B cell (primary cell): ENCODE results near the gene NPHP4. TPM values are rescaled to one million over a fixed set of nuclear protein-coding genes. Genes with fewer than 3 reads are reported as not detected.

Experiments used
- ATAC-seq: fragments of 200-7000 bp; cut with Tn5 transposase; one replicate; pipeline ENCODE4 v1.10.0; 2021; ENCODE audit warnings: low read depth, mild to moderate bottlenecking, moderate number of reproducible peaks, moderate library complexity
- CTCF ChIA-PET: fragments of 350-600 bp; sonication (Branson Sonifier 250); formaldehyde crosslinking; loops from one replicate; lab custom pipeline; 2021; ENCODE audit warnings: antibody characterized with exemption, inconsistent platforms; lab: Charles Lee
- POLR2A ChIA-PET: fragments of 350-600 bp; sonication (Branson Sonifier 250); formaldehyde crosslinking; loops from one replicate; lab custom pipeline; 2021; ENCODE audit warnings: antibody characterized with exemption; lab: Charles Lee
- DNase-seq: peaks from one replicate; pipeline ENCODE4 v3.0.0; 2013
- H2AFZ ChIP-seq: 2 replicates; pipeline ENCODE4 v1.6.1; 2012; ENCODE audit warnings: mild to moderate bottlenecking, low read depth, low read length; ENCODE audit not compliant: insufficient read depth, poor library complexity, severe bottlenecking
- H3K27ac ChIP-seq, 2 donors: 1 replicate in 1 of 2; 2 replicates in 1 of 2; pipeline ENCODE4 v1.5.1; 2012 to 2013; ENCODE audit warnings: low read length in 2 of 2, mild to moderate bottlenecking in 2 of 2, moderate library complexity in 1 of 2
- H3K27me3 ChIP-seq, 4 experiments: fragments of 200-600 bp in 1 of 4; sonication (generic) in 1 of 4; replicated peaks in 1 of 4; 1 replicate in 2 of 4; 2 replicates in 2 of 4; pipeline versions ENCODE4 v1.6.1 to v1.7.0; 2013 to 2016; ENCODE audit warnings: low read length in 3 of 4, mild to moderate bottlenecking in 2 of 4, mixed read lengths in 1 of 4, moderate library complexity in 1 of 4; ENCODE audit not compliant: insufficient read depth in 4 of 4, control insufficient read depth in 3 of 4; ENCODE audit errors: control extremely low read depth in 1 of 4
- H3K36me3 ChIP-seq, 2 experiments: replicated peaks in 1 of 2; 1 replicate in 1 of 2; 2 replicates in 1 of 2; pipeline versions ENCODE4 v1.6.1 to v1.7.1; 2013; ENCODE audit warnings: low read length in 1 of 2; ENCODE audit not compliant: insufficient read depth in 2 of 2, control insufficient read depth in 1 of 2; ENCODE audit errors: control extremely low read depth in 1 of 2, extremely low read depth in 1 of 2
- H3K4me1 ChIP-seq, 2 donors: fragments of 200-600 bp in 1 of 2; sonication (generic) in 1 of 2; 1 replicate in 1 of 2; 2 replicates in 1 of 2; pipeline versions ENCODE4 v1.5.1 to v1.6.1; 2013 to 2017; ENCODE audit warnings: low read length in 2 of 2; ENCODE audit not compliant: control insufficient read depth in 2 of 2, insufficient read depth in 2 of 2
- H3K4me2 ChIP-seq: replicated peaks from 2 replicates; pipeline ENCODE3; 2012; ENCODE audit warnings: mild to moderate bottlenecking, low read depth, low read length; ENCODE audit not compliant: poor library complexity, severe bottlenecking
- H3K4me3 ChIP-seq, 5 experiments: fragments of 200-600 bp in 1 of 5; sonication (generic) in 1 of 5; 1 replicate in 3 of 5; 2 replicates in 2 of 5; pipeline versions ENCODE4 v1.5.1 to v1.7.0; 2011 to 2016; ENCODE audit warnings: low read length in 4 of 5, mild to moderate bottlenecking in 4 of 5, low read depth in 2 of 5, control low read depth in 1 of 5, moderate library complexity in 1 of 5; ENCODE audit not compliant: insufficient read depth in 1 of 5; ENCODE audit errors: control extremely low read depth in 1 of 5, extremely low read depth in 1 of 5
- H3K79me2 ChIP-seq: fragments of 200-600 bp; sonication (generic); one replicate; pipeline ENCODE4 v1.6.0; 2016; ENCODE audit warnings: low read length; ENCODE audit not compliant: control insufficient read depth, insufficient read depth
- H3K9ac ChIP-seq: fragments of 200-600 bp; sonication (generic); 2 replicates; pipeline ENCODE4 v1.6.1; 2017; ENCODE audit warnings: mild to moderate bottlenecking, low read length, moderate library complexity
- H3K9me3 ChIP-seq, 3 donors: one replicate each; pipeline versions ENCODE4 v1.6.1 to v1.7.1; 2013; ENCODE audit warnings: low read length in 2 of 3; ENCODE audit not compliant: control insufficient read depth in 2 of 3, insufficient read depth in 1 of 3; ENCODE audit errors: control extremely low read depth in 1 of 3
- H4K20me1 ChIP-seq: 2 replicates; pipeline ENCODE4 v1.6.0; 2012; ENCODE audit warnings: mild to moderate bottlenecking, low read length; ENCODE audit not compliant: insufficient read depth, control insufficient read depth, poor library complexity, severe bottlenecking
- H3K27ac Mint-ChIP-seq: one replicate; pipeline ENCODE4 v1.8.0; 2021; ENCODE audit warnings: mixed read lengths
- H3K27me3 Mint-ChIP-seq: one replicate; pipeline ENCODE4 v1.8.0; 2021; ENCODE audit warnings: mixed read lengths
- H3K4me1 Mint-ChIP-seq: one replicate; pipeline ENCODE4 v1.8.0; 2021; ENCODE audit warnings: mixed read lengths
- H3K4me3 Mint-ChIP-seq: one replicate; pipeline ENCODE4 v1.8.0; 2021; ENCODE audit warnings: mixed read lengths
- H3K9me3 Mint-ChIP-seq: one replicate; pipeline ENCODE4 v1.8.0; 2022; ENCODE audit warnings: mixed read lengths; ENCODE audit not compliant: insufficient read depth
- EZH2 ChIP-seq: IDR thresholded peaks from 2 replicates; pipeline ENCODE4 v1.6.1; 2012; ENCODE audit warnings: borderline replicate concordance, low read depth, mild to moderate bottlenecking, moderate library complexity, low read length; ENCODE audit not compliant: insufficient read depth, poor library complexity, severe bottlenecking
- WGBS: methylation state at CpG from one replicate; pipeline ENCODE4 v1.1.5; 2013; ENCODE audit warnings: missing lambda C conversion rate; ENCODE audit not compliant: insufficient coverage; 5-methylcytosine and 5-hydroxymethylcytosine counted together
- intact Hi-C: fragments of 100-400 bp; cut with micrococcal nuclease; formaldehyde crosslinking; loops from one replicate; pipeline ENCODE4 v1.10.0; 2022
- polyA plus RNA-seq: library from polyadenylated mRNA; depleted of rRNA; stranded (reverse); fragments of >200 nt; gene quantifications from 2 replicates; pipeline ENCODE4 v1.2.3, GENCODE V29; 2012
- total RNA-seq, 2 donors: library from RNA; stranded (reverse); fragments of 120-200 nt in 1 of 2; gene quantifications; 1 replicate in 1 of 2; 2 replicates in 1 of 2; pipeline versions ENCODE4 v1.2.3 to v1.2.4, GENCODE V29; 2013 to 2022
- TF ChIP-seq, protein P1 (sequence below): fragments of 200-600 bp; IDR thresholded peaks from one replicate; pipeline ENCODE4 v1.8.0; 2022; ENCODE audit warnings: antibody characterized with exemption, mild to moderate bottlenecking

The NPHP4 gene
- total and polyA plus RNA-seq, 2 donors (not counting 1 experiment from before 2014, with no cell fraction given), result 6.5 to 14.8 TPM

DNA sequence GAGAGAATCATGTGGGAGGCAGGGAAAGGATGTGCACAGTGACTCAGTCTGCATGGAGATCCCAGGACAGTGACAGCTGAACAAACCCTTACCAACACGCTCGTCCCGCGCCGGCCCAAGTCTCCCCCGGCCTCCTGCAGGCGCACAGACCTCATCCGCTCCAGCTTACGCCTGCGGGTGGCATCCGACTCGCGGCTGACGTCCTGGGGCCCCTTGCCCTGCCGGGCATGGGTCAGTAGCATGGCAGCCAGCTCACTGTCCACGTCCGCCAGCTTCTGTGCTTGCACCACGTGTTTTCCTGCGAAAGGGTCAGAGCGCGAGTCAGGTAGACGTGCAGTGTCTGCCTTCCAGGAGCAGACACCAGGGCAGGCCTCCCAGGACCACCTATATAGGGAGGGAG lies 115.2 kb downstream of the NPHP4 start:
- intact Hi-C loops, result no loop called here
- Histone ChIP-seq H3K9ac (no peak overlapping the region), H2AFZ (no peak overlapping the region), H3K9me3 (peaks cover 0 to 18% (median 0%) of the 10 kb centered on the region in 3 donors), H3K27me3 (no peaks in the 10 kb centered on the region), H3K79me2 (no peaks in the 10 kb centered on the region), H3K27ac (no peak overlapping the region), H3K4me2 (no peak overlapping the region), H4K20me1 (no peaks in the 10 kb centered on the region), H3K4me1 (no peaks in the 10 kb centered on the region), H3K4me3 (no peak overlapping the region), H3K36me3 (no peaks in the 10 kb centered on the region)
- DNase-seq (no peak), ATAC-seq (no peak)
- no peak for TF ChIP-seq EZH2
- TF ChIP-seq, protein P1, sequence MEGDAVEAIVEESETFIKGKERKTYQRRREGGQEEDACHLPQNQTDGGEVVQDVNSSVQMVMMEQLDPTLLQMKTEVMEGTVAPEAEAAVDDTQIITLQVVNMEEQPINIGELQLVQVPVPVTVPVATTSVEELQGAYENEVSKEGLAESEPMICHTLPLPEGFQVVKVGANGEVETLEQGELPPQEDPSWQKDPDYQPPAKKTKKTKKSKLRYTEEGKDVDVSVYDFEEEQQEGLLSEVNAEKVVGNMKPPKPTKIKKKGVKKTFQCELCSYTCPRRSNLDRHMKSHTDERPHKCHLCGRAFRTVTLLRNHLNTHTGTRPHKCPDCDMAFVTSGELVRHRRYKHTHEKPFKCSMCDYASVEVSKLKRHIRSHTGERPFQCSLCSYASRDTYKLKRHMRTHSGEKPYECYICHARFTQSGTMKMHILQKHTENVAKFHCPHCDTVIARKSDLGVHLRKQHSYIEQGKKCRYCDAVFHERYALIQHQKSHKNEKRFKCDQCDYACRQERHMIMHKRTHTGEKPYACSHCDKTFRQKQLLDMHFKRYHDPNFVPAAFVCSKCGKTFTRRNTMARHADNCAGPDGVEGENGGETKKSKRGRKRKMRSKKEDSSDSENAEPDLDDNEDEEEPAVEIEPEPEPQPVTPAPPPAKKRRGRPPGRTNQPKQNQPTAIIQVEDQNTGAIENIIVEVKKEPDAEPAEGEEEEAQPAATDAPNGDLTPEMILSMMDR, result no peak
- peaks cover 7% of the 10 kb centered on the region for H3K9me3 Mint-ChIP-seq
- WGBS, result 93% methylated on average over 21 of the region's 22 CpGs
- CTCF ChIA-PET, result interaction anchor here (0.5 kb wide), 1 partner anchor 79 kb away, joined by 3 read pairs; no protein-coding TSS in a partner anchor
- POLR2A ChIA-PET, result no interaction called here
- no peaks in the 10 kb centered on the region for H3K4me1 Mint-ChIP-seq
- H3K27me3 Mint-ChIP-seq, result no peaks in the 10 kb centered on the region
- no peak overlapping the region for H3K27ac Mint-ChIP-seq
- H3K4me3 Mint-ChIP-seq, result no peak overlapping the region

DNA sequence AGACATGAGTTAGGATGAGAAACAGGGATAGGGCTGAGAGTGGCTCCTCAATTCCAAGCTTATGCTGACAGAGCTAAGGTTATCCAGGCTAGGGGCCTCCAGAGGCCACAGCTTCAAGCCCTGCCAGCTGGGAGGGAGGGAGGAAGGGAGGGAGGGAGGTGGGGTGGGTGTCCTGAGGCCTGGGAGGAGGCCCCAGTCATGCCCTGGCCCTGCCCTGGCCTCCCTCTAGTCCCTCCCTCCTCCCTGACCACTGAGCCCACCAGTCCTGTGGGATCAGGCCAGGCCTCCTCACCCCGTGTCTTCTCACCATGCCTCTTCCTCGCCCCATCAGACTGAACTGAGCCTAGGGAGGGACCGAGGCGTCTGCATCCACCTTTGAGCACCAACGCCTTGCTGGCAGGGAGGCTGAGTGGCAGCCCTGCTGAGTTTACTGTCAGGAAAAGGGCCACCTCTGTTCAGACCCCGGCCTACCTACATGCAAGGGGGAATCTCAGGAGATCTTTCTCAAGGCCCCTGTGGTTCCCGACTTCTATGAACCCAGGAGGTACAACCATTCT lies 116.1 kb downstream of the NPHP4 start:
- H3K27ac Mint-ChIP-seq, result no peak overlapping the region
- intact Hi-C loops, result no loop called here
- H3K4me1 ChIP-seq, result no peaks in the 10 kb centered on the region
- H3K79me2 ChIP-seq, result no peaks in the 10 kb centered on the region
- peaks cover 7% of the 10 kb centered on the region for H3K9me3 Mint-ChIP-seq
- H2AFZ ChIP-seq, result no peak overlapping the region
- H3K27ac ChIP-seq, result no peak overlapping the region
- H3K9ac ChIP-seq, result no peak overlapping the region
- TF ChIP-seq, protein P1, result no peak
- TF ChIP-seq EZH2, result no peak
- ATAC-seq (no peak), DNase-seq (no peak)
- H3K9me3 ChIP-seq, result peaks cover 0 to 18% (median 0%) of the 10 kb centered on the region in 3 donors
- ChIA-PET POLR2A (no interaction called here), CTCF (no interaction called here)
- H4K20me1 ChIP-seq, result no peaks in the 10 kb centered on the region
- no peak overlapping the region for H3K4me3 ChIP-seq
- H3K27me3 ChIP-seq, result no peaks in the 10 kb centered on the region
- WGBS, result 94% methylated on average over 6 of the region's 7 CpGs
- H3K4me1 Mint-ChIP-seq, result no peaks in the 10 kb centered on the region
- no peaks in the 10 kb centered on the region for H3K27me3 Mint-ChIP-seq
- no peak overlapping the region for H3K4me3 Mint-ChIP-seq
- no peaks in the 10 kb centered on the region for H3K36me3 ChIP-seq
- no peak overlapping the region for H3K4me2 ChIP-seq
